SKM-1 treated with dmso at 0.1 percent for 144 hours (cell line): ENCODE measurements around the gene FADS1.

Experiments used
- DNase-seq: peaks from one replicate; lab custom pipeline; 2025; ENCODE audit not compliant: unreplicated experiment; lab: John Stamatoyannopoulos, UW

The FADS1 gene

DNA sequence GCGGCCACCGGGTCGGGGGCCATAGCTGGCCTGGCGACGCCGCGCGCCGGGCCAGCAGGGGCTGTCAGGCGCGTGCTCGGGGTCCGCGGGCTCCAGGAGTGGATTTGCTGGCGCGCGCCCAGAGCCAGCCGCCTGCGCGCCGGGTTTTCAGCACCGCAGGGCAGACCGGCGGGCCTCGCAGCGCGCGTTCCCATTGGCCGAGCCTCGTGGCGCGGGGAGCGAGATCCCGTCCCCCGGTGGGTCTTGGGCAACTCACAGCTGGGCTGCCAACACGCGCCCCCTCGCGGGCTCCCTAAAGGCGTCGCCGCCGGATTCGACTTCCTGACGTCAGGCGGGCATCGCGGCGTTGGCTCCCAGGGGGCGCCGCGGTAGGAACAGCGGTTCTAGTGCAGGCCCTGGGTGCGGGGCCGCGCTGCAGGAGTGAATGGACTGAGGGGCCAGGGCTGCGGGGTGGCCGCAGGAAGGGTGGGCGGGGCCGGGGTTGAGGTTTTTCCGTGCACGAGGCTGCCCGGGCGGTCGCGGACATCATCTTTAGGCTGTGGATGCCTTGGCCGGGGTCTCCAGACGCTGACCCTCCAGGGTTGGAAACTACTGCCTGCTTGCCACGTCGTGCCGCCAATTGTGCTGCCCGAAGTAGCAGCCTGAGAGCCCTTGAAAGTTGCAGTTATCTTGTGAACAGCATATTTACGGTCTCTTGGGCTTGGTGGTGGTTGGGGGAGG lies at the start of gene FADS1:
FADS1 (minus strand) TSS at position 268 of the 720 bp plus-strand sequence; CDS start at position 194, 74 bp downstream.
- DNase-seq, result peak; percentile 91

DNA sequence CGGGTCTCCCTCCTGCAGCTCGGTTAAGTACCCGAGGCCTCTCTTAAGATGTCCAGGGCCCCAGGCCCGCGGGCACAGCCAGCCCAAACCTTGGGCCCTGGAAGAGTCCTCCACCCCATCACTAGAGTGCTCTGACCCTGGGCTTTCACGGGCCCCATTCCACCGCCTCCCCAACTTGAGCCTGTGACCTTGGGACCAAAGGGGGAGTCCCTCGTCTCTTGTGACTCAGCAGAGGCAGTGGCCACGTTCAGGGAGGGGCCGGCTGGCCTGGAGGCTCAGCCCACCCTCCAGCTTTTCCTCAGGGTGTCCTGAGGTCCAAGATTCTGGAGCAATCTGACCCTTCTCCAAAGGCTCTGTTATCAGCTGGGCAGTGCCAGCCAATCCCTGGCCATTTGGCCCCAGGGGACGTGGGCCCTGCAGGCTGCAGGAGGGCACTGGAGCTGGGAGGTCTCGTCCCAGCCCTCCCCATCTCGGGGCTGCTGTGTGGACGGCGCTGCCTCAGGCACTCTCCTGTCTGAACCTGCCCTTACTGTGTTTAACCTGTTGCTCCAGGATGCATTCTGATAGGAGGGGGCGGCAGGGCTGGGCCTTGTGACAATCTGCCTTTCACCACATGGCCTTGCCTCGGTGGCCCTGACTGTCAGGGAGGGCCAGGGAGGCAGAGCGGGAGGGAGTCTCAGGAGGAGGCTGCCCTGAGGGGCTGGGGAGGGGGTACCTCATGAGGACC lies 49.6 kb upstream of the FADS1 start:
- DNase-seq, result no peak

DNA sequence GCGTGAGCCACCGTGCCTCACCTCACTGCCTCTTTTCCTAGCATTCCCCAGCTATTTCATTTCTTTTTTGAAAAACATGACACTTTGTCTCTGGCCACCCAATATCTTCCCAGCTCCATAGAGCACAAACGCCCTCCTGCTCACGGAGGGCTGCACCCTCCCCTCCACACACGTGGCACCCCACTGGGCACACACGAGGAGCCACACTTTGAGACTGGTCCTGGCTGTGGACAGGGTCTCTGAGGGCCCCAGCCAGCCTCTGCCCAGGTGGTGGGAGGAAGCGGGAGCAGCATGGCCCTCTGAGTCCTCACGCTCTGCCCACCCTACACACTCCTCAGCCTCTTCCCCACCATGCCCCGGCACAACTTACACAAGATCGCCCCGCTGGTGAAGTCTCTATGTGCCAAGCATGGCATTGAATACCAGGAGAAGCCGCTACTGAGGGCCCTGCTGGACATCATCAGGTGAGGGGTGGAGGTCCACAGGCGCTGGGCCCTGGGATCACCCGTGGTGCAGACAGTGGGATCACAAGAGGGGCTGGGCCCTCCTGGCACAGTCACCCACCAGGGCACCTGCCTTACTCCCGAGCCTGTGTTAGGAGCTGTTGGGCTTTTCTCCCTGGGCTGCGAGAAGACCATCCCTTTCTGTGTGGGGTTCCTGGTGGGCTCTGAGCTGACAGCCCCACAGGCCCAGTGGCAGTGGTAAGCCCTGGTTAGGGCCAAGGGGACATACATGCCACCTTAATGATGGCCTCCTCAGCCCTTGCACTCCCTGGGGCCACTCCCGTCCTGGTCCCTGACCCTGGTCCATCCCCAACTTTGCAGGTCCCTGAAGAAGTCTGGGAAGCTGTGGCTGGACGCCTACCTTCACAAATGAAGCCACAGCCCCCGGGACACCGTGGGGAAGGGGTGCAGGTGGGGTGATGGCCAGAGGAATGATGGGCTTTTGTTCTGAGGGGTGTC lies 48.3 kb upstream of the FADS1 start:
- no peak for DNase-seq

DNA sequence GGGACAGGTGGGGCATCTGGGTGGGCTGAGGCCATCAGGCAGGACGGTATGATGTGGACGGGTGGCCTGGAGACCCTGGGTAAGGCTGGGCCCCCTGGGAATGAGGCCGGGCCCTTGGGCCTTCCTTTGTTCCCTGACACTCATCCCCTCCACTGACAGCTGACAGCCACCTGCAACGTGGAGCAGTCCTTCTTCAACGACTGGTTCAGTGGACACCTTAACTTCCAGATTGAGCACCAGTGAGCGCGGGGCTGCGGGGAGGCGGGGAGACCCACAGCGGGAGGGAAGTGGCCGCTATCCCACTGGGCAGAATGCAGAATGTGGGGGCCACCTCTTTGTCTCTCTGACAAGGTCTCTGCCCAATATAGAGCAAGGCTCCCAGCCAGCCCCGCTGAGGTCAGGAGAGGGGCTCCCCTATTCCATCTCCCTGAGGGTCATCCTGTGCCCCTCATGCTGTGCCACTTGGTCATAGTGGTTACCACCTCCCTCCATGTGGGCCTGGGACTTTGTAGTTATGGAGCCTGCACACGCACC lies 46.8 kb upstream of the FADS1 start:
- no peak for DNase-seq

DNA sequence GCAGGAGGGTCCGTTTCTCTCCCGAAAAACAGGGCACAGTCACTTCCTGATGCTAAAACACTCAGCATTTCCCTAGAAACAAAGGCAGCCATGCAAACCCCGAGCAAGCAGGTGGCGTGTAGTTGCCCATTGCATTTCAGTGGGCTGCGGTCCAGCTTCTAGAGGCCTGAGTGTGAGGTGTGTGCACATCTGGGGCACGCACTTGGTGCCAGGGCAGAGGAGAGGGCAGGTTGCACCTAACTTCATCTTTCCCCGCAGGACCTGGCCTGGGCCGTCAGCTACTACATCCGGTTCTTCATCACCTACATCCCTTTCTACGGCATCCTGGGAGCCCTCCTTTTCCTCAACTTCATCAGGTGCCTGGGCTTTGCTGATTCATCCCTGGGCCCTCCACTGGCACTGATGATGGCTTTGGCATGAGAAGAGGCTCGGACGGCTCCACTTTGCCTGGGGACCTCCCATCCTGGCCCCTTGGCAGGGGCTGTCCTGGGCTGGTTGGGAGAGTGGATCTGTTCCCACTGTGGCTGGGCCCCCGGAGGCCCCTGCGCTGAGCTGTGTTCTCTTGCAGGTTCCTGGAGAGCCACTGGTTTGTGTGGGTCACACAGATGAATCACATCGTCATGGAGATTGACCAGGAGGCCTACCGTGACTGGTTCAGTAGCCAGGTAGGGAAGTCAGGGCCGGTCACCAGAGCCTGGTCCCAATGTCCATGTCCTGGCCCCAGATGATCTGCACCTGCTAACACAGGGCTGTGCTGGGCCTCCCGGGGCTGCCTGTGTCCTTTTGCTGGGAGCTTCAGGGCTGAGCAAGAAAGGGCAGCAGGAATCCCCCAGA lies 46.1 kb upstream of the FADS1 start:
- no peak for DNase-seq

DNA sequence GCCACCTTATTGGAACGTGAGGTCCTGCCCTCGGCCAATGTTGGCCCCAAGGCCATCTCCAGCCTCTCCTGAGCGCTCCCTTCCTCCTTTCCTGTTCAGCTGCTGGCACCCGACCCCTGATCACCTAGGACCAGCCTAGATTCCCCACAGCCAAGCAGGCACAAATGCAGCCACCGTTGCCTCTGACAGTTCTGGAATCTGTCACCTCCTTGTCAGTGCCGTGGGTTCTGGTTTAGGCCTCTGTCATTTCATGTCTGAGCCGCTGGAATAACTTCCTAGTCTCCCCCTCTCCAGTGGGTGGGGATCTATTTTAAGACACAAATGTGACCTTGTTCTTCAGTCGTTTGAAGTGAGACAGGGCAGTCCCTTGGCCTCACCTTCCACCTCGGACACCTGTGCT lies 44.8 kb upstream of the FADS1 start:
- DNase-seq, result no peak

DNA sequence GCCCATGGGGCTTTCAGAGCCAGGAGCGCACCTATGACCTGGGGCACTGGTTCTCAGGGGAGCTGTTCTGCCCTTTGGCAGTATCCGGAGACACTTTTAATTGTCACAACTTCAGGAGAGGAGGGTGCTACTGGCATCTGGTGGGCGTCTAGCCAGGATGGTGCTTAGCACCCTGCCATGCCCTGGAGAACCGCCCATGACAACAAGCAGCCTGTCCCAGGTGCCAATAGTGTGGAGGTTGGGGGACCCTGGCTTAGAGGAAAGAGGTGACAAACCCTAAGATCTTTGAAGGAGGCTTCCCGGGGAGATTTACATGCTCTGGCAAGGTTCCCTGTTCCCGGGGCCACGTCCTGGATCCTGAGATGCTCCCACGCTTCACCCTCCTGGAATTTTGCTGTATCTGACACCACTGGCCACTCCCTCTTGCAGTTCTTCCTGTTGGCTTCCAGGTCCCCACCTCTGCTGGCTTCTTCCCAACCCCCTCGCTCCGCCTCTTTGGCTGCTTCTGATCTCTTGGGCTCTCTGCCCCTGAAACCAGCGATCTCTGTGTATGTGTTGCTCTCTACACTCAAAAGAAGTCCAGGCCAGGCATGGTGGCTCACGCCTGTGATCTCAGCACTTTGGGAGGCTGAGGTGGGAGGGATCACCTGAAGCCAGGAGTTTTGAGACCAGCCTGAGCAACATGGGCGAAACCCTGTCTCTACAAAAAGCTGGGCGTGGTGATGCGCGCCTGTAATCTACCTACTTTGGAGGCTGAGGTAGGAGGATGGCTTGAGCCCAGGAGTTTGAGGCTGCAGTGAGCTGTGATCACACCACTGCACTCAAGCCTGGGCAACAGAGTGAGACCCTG lies 43.5 kb upstream of the FADS1 start:
- no peak for DNase-seq

DNA sequence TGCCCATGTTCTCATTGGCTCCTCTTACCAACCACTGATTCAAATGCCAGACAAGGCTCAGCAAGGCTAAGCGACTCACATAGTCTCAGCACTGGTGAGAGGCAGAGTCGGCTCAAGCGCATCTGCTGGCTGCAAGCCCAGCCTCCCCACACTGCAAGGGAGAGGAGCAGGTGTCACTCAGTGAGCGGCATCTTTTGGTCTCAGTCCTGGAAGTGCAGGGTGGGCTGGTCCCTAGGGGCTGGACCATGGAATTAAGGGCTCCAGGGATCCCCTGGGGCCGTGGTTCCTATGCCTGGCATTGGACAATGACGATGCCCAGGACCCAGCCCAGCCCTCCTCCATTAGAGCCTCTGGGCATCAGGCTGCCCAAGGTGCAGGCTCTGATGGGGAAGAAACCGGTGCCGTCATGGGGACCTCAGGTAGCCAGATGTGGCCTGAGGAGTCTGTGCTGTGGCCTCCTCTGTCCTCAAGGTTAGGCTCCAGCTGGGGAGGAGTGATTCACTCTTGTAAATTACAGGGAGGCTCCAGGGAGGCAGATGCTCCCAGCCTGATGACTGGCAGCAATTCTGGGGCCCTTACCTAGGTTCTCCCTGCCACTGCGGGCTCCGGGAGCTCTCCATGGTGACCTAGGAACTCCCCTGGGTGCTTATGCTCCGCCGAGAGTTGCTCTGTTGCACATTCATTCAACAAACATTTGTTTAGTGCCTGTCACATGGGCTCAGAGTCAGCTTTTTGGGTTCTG lies 39.3 kb upstream of the FADS1 start:
- DNase-seq, result no peak

DNA sequence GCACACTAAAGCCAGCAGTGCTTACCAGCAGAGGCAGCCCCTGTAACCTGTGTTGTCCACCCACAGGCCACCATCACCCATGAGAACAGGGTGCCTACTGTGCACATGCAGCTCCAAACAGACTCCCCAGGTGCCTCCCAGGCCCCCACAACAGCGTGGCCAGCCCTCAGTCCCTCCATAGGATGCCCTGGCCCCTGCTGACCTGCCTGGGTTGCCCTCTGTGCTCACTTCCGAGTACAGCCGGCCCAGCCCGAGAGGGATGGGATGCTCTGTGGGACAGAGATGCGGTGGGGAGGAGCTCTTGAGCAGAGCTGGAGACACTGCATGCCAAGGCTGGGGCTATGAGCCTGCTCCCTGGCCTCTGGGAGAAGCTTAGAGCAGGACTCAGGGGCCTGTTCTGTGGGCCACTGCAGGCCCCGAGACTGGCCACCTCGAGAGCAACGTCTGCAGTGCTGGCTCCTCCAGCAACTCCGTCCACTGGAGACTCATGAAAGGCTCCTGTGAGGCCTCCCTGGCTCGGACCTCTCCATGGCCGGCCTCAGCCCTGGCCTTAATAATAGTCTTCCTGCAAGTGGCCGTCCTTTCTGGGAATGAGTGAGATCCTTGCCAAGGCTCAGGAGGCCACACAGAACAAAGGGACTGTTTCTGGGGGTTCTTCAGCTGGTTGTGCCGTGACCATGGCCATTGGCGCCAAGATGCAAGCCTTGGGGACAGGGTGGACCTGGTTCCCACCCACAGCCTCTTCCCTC lies 38.3 kb upstream of the FADS1 start:
- no peak for DNase-seq

DNA sequence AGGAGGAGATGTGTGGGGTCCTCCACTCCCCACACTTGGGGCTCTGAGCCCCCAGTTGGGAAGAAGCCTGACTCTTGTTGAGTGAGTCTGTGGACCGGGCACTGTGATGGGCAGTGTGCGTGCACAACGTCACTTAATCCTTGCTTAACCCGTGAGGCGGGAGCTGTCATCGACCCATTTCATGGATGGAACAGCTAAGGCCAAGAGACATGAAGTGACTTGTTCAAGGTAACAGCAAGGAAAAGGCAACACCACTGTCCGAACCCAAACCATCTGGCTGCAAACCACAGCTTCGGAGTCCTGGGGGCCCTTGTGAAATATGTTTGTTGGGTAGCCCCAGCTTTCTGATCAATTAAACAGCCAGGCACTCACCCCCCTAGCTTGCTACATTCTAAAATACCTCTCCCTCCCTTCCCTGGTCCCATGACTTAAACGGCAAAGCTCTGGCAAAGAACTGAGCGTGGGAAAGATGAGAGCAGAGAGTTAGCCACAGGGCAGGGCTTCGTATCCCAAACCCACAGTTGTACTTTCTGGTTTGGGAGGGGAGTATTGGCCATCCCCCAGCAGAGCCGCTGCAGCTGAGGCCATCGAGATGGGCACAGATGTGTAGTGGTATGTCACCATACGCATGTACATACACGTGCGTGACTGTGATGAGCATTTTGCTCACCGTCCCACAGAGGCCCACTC lies 37.5 kb upstream of the FADS1 start:
- no peak for DNase-seq

DNA sequence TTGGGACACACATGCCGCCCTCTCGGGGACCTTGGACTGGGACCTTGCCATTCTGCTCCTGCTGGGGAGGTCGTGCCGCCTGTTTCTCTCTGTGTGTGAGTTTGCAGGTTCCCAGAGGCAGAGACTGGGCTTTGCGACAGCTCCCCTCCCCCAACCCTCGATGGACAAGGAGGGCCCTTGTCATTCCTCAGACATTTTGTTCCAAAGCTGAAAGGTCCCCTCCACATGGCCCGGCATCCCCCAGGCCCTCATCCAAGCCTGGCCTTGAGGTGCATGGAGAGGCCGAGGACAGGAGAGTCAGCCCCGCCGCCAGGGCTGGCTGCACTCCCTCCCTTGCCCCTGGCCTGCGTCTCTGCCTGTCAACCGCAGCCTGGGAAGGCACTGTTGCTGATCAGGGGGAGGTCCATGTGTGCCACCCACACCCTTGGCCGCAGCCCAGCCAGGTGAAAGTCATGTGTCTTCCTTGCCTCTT lies 36.9 kb upstream of the FADS1 start:
- no peak for DNase-seq

DNA sequence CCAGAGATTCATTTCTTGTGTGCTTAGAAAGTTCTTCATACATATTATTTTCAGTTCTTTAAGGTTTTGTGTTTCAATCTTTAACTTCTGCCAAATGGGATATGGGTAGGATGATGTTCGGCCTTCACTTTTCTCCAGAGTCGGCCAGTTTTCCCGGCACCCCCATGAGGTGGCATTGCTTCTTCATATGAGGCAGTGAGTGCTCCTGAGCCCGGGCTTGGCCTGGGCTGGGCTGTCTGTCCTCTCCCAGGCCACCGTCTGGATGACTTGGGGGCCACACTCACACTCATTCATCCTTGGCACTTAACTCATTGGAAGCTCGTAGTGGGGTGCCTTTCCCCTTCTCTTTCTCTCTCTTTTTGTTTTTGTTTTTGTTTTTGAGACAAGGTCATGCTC lies 35.1 kb upstream of the FADS1 start:
- no peak for DNase-seq

DNA sequence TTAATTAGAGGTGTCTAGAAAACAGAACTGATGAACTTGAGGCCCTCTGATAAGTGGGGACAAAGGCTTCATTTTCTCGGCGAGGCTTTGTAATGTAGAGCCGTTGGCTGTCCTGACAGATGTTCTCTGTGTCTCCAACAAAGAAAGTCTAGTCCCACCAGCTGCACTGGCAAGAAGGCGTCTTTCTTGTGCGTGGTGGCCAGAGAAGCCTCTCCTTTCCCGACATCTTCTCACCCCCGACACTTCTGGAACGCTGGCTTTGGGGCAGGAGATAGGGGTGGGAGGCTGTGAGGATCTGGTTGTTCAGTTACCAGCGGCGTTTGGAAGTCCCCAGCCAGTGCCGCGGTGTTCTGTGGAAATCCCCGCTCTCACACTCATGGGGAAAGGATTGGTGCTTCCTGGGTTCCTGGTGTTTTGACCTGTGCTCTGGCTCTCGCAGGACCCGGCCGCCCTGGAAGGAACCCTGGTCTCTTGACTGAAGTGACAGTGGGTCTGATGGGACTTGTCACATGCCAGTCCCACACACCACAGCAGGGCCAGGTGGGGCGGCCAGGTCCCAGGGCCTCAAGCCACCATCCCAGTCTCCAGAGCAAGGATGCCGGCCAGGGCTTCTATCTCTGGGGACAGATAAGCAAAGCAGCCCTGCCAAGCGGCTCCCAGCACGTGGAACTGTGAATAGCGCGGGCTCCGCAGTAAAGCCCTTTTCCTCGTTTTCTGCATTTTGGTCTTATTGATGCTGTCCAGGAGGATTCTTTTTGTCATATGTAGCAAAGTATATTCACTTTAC lies 34.5 kb upstream of the FADS1 start:
- DNase-seq, result no peak

DNA sequence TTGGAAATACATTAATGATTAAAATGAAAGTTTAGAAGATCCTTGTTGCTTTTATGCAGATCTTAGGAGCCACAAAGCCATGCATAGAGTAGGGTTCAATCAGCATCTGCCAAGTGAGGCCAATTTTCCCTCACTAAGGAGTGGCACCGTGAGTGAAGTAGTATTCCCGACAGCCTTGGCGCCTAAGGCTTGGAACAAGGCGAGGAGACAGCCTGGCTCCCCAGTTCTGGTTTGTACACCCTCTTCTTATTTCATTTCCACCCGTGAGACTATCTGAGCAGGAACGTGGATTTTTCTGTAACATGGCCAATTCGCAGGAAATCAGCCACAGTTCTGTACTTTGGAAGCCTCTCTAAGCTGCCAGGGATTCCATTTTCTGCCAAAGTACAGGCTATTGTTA lies 33.9 kb upstream of the FADS1 start:
- no peak for DNase-seq

DNA sequence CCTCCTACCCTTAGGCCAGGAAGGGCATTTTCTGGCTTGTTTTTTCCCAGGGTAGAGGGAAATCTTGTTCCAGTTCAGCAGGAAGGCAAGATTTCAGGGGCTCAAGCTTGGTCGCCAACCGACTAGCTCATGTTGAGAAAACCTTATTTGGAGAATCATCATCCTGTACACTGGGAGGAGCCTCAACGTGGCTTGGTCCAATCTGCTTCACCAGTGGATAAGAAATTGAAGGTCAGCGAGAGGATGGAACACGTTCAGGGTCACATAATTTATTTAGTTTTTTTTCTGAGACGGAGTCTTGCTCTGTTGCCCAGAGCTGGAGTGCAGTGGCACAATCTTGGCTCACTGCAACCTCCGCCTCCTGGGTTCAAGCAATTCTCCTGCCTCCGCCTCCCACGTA lies 31.8 kb upstream of the FADS1 start:
- DNase-seq, result no peak

DNA sequence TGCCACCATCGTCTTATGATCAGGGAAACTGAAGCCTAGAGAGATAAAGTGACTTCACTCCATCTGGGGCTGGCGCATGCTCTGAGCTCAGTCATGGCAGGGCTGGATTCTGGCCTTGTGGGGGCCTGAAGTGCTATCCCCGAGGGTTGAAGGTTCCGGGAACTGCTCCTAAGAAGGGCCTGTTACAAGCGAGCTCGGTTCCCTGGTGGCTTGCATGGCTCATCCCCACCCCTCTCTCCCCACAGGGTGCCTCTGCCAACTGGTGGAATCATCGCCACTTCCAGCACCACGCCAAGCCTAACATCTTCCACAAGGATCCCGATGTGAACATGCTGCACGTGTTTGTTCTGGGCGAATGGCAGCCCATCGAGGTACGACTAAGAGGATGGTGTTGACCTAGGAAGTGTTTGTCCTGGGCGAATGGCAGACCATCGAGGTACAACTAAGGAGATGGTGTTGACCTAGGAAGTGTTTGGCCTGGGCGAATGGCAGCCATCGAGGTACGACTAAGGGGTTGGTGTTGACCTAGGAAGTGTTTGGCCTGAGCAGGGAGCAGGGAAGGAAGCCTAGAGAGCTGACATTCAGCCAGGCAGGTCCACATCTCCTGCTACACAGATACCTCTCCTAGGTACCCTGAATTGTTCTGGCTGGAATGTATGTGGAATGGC lies 31.2 kb upstream of the FADS1 start:
- DNase-seq, result no peak
